Glutamatergic neuron (in vitro differentiated cells): ENCODE data around the gene DERA. TPM values are rescaled to one million over a fixed set of nuclear protein-coding genes. Genes with fewer than 3 reads are reported as not detected.
A peak's percentile ranks its signal among the peaks of the same experiment; 100 is the strongest.

Source experiments
- DNase-seq: peaks from one replicate; pipeline ENCODE4 v3.0.0; 2022
- H3K27ac Mint-ChIP-seq: one replicate; pipeline ENCODE4 v1.8.0; 2020; ENCODE audit warnings: mild to moderate bottlenecking, mixed read lengths, inconsistent platforms; ENCODE audit not compliant: unreplicated experiment
- H3K27me3 Mint-ChIP-seq: one replicate; pipeline ENCODE4 v1.8.0; 2020; ENCODE audit warnings: mild to moderate bottlenecking, moderate library complexity, mixed read lengths, inconsistent platforms; ENCODE audit not compliant: unreplicated experiment
- H3K36me3 Mint-ChIP-seq: one replicate; pipeline ENCODE4 v1.8.0; 2020; ENCODE audit warnings: mild to moderate bottlenecking, mixed read lengths, inconsistent platforms; ENCODE audit not compliant: unreplicated experiment
- H3K4me1 Mint-ChIP-seq: one replicate; pipeline ENCODE4 v1.8.0; 2020; ENCODE audit warnings: mild to moderate bottlenecking, low read depth, mixed read lengths, inconsistent platforms; ENCODE audit not compliant: unreplicated experiment
- H3K4me3 Mint-ChIP-seq: one replicate; pipeline ENCODE4 v1.8.0; 2020; ENCODE audit warnings: mild to moderate bottlenecking, mixed read lengths, inconsistent platforms; ENCODE audit not compliant: unreplicated experiment
- H3K9me3 Mint-ChIP-seq: one replicate; pipeline ENCODE4 v1.8.0; 2020; ENCODE audit warnings: mild to moderate bottlenecking, moderate library complexity, mixed read lengths, inconsistent platforms; ENCODE audit not compliant: unreplicated experiment
- total RNA-seq: library from RNA; stranded (reverse); fragmentation: NEBNext Ultra II Directional; extraction: Animal tissue kit (Norgen Biotek cat#: 25700); gene quantifications from one replicate; pipeline ENCODE4 v1.2.1, GENCODE V29; 2021; ENCODE audit not compliant: unreplicated experiment
- TF ChIP-seq, protein P1 (sequence below): fragments of 200-600 bp; sonication (generic); IDR thresholded peaks from one replicate; pipeline ENCODE4 v1.5.0; 2021; ENCODE audit not compliant: partially characterized antibody, unreplicated experiment

The DERA gene
- total RNA-seq, 1 donor from 2014 or later: 55.6 TPM

DNA sequence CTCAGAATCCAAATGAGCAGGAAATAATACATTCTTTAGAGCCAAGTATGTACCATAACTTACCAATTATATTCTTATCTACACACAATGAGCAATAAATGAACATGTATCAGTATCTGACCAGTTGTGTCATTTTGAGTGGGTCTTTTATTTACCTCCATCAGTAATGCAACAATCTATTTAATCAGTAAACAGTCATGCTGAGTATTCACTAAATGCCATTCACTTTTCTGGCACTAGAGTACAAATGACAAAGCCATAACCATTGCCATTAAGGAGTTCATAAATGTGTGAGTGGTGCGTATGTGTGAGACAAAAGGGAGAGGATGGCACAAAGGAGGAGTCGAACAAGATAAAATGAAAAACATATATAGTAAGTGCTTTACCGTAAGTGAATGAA, 30.4 kb upstream of the DERA start:
- no peaks in the 10 kb centered on the region for H3K36me3 Mint-ChIP-seq
- H3K4me3 Mint-ChIP-seq: peak overlapping the region; percentile 39
- peaks cover 4% of the 10 kb centered on the region for H3K27me3 Mint-ChIP-seq
- peaks cover 13% of the 10 kb centered on the region for H3K9me3 Mint-ChIP-seq
- H3K27ac Mint-ChIP-seq: peak overlapping the region; percentile 1
- TF ChIP-seq, protein P1, sequence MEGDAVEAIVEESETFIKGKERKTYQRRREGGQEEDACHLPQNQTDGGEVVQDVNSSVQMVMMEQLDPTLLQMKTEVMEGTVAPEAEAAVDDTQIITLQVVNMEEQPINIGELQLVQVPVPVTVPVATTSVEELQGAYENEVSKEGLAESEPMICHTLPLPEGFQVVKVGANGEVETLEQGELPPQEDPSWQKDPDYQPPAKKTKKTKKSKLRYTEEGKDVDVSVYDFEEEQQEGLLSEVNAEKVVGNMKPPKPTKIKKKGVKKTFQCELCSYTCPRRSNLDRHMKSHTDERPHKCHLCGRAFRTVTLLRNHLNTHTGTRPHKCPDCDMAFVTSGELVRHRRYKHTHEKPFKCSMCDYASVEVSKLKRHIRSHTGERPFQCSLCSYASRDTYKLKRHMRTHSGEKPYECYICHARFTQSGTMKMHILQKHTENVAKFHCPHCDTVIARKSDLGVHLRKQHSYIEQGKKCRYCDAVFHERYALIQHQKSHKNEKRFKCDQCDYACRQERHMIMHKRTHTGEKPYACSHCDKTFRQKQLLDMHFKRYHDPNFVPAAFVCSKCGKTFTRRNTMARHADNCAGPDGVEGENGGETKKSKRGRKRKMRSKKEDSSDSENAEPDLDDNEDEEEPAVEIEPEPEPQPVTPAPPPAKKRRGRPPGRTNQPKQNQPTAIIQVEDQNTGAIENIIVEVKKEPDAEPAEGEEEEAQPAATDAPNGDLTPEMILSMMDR: no peak
- H3K4me1 Mint-ChIP-seq: peaks cover 11% of the 10 kb centered on the region
- DNase-seq: no peak

DNA sequence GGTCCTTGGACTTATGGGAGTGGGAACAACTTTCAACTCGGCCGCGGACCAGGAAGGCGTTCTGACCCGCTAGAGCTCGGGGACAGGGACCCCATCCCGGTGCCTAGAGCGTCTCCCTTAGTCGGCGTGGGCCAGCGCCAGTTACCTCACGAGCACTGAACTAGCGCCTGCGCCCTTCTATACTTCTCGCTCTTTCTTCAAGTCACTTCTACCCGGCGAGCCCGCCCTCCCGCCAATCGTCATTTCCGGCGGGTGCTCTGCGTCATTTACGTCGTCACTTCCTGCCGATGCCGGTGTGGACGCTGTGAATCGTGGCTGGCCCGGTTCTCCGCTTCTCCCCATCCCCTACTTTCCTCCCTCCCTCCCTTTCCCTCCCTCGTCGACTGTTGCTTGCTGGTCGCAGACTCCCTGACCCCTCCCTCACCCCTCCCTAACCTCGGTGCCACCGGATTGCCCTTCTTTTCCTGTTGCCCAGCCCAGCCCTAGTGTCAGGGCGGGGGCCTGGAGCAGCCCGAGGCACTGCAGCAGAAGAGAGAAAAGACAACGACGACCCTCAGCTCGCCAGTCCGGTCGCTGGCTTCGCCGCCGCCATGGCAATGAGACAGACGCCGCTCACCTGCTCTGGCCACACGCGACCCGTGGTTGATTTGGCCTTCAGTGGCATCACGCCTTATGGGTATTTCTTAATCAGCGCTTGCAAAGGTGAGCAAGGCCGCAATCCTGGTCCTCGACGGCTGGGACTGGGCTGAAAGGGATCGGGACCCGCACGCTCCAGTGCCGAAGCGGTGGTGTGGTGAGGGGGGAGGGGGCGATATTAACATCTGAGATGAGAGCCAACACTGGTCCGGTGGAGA, 28.8 kb upstream of the DERA start, which contains the start of gene STRAP:
Gene STRAP, plus strand, starts transcription at position 270 of the 854 bp plus-strand sequence. Its CDS starts 321 bp downstream, at position 591.
- peaks cover 13% of the 10 kb centered on the region for H3K9me3 Mint-ChIP-seq
- peak; percentile 96 for DNase-seq
- peaks cover 11% of the 10 kb centered on the region for H3K4me1 Mint-ChIP-seq
- peak within 1 kb of the TSS; percentile 93 for H3K4me3 Mint-ChIP-seq
- H3K27me3 Mint-ChIP-seq: peaks cover 4% of the 10 kb centered on the region
- H3K27ac Mint-ChIP-seq: peak within 1 kb of the TSS; percentile 95
- peaks cover 4% of the 10 kb centered on the region for H3K36me3 Mint-ChIP-seq
- TF ChIP-seq, protein P1: no peak

DNA sequence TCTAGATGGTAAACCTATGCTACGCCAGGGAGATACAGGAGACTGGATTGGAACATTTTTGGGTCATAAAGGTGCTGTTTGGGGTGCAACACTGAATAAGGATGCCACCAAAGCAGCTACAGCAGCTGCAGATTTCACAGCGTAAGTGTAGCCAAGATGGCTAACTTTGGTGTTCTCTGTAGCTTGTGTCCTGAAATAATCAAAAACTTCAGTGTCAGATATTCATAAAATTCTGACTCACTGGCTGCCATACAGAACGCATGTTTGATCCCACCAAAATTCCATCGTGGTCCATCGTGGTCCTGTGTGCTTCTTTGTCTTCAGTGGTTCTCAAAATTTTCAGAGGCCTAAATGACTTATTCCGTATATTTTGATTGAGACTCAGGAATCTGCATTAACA, 27.6 kb upstream of the DERA start:
- TF ChIP-seq, protein P1: no peak
- Mint-ChIP-seq H3K27me3 (peaks cover 4% of the 10 kb centered on the region), H3K4me3 (peak overlapping the region; percentile 93), H3K9me3 (peaks cover 13% of the 10 kb centered on the region), H3K4me1 (peaks cover 11% of the 10 kb centered on the region), H3K36me3 (peaks cover 4% of the 10 kb centered on the region), H3K27ac (peak overlapping the region; percentile 95)
- no peak for DNase-seq

DNA sequence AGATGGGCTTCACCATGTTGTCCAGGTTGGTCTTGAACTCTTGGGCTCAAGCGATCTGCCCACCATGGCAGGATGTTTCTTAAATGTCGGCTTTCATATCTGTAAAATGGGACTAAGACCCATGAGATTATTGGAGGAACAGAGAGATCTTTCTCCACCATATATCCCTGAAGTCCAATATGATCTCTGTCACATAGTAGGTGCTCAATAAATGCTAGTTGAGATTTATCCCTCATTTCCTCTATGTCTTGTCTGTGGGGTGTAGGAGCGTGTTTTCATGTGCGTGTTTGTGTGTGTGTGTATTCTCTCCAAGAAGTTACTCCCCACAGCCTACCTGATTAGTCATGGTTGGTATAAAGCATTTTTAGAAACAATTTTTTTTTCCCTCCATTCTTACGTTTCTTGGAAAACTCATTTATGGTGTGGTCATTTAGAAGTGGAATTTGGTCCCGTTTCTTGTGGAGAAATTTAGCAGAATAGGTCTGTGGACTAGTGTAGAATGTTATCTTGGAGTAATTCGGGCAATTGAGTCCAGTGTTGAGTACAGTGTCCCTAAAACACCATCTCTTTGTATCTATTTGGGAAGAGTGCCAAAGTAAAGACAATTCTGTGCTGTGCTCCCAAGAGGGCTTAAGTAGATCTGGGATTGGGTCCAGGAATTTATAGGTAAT, 24.6 kb upstream of the DERA start:
- Mint-ChIP-seq H3K27me3 (peaks cover 2% of the 10 kb centered on the region), H3K9me3 (peaks cover 11% of the 10 kb centered on the region), H3K36me3 (peaks cover 4% of the 10 kb centered on the region), H3K27ac (no peak overlapping the region), H3K4me1 (peaks cover 11% of the 10 kb centered on the region), H3K4me3 (no peak overlapping the region)
- TF ChIP-seq, protein P1: no peak
- DNase-seq: no peak
